Measurements from ENCODE around the gene ATP10D.
"Not testable (repeated sequence)": the region's sequence is repeated elsewhere in the genome, so short reads cannot be mapped to it uniquely, and the experiment has no call there.

ATP10D gene

GRCh38 chr4:47471591-47471990 lies 13.5 kb upstream of the ATP10D start:
- Histone ChIP-seq H3K27me3 (ENCODE audit: control insufficient read depth in 1 of 2, insufficient read depth in 2 of 2, low read length in 2 of 2) (no peaks in the 10 kb centered on the region), H3K9ac (ENCODE audit: low read length) (no peak overlapping the region), H3K27ac (ENCODE audit: low read depth, low read length) (no peak overlapping the region), H3K4me3 (ENCODE audit: low read depth in 1 of 2, low read length in 2 of 2) (no peak overlapping the region), H3K9me3 (ENCODE audit: low read length) (no peaks in the 10 kb centered on the region), H3K36me3 (ENCODE audit: insufficient read depth, low read length) (no peaks in the 10 kb centered on the region), H3K4me1 (ENCODE audit: insufficient read depth, low read length) (no peaks in the 10 kb centered on the region)

- Histone ChIP-seq H3K4me3 (ENCODE audit: low read depth in 1 of 2, low read length in 2 of 2) (no peak overlapping the region), H3K27ac (ENCODE audit: low read depth, low read length) (no peak overlapping the region), H3K4me1 (ENCODE audit: insufficient read depth, low read length) (peaks cover 3% of the 10 kb centered on the region), H3K27me3 (ENCODE audit: control insufficient read depth in 1 of 2, insufficient read depth in 2 of 2, low read length in 2 of 2) (no peaks in the 10 kb centered on the region), H3K9me3 (ENCODE audit: low read length) (no peaks in the 10 kb centered on the region), H3K36me3 (ENCODE audit: insufficient read depth, low read length) (no peaks in the 10 kb centered on the region), H3K9ac (ENCODE audit: low read length) (no peak overlapping the region)
Measured at GRCh38 chr4:47473141-47473750, 11.8 kb upstream of the ATP10D start.

GRCh38 chr4:47474799-47475198 lies 10.3 kb upstream of the ATP10D start:
- no peak overlapping the region for H3K9ac ChIP-seq (ENCODE audit: low read length)
- H3K27ac ChIP-seq (ENCODE audit: low read depth, low read length) = no peak overlapping the region
- no peaks in the 10 kb centered on the region for H3K9me3 ChIP-seq (ENCODE audit: low read length)

GRCh38 chr4:47475411-47475810 lies 9.7 kb upstream of the ATP10D start:
- Histone ChIP-seq H3K27ac (ENCODE audit: low read depth, low read length) (no peak overlapping the region), H3K9ac (ENCODE audit: low read length) (no peak overlapping the region), H3K27me3 (ENCODE audit: control insufficient read depth in 1 of 2, insufficient read depth in 2 of 2, low read length in 2 of 2) (no peaks in the 10 kb centered on the region), H3K4me3 (ENCODE audit: low read depth in 1 of 2, low read length in 2 of 2) (no peak overlapping the region), H3K4me1 (ENCODE audit: insufficient read depth, low read length) (peaks cover 3% of the 10 kb centered on the region), H3K9me3 (ENCODE audit: low read length) (no peaks in the 10 kb centered on the region), H3K36me3 (ENCODE audit: insufficient read depth, low read length) (no peaks in the 10 kb centered on the region)

More at GRCh38 chr4:47474799-47475198, 10.3 kb upstream of the ATP10D start:
- H3K4me1 ChIP-seq (ENCODE audit: insufficient read depth, low read length) = peaks cover 3% of the 10 kb centered on the region
- no peaks in the 10 kb centered on the region for H3K27me3 ChIP-seq (ENCODE audit: control insufficient read depth in 1 of 2, insufficient read depth in 2 of 2, low read length in 2 of 2)
- H3K4me3 ChIP-seq (ENCODE audit: low read depth in 1 of 2, low read length in 2 of 2) = no peak overlapping the region
- no peaks in the 10 kb centered on the region for H3K36me3 ChIP-seq (ENCODE audit: insufficient read depth, low read length)

GRCh38 chr4:47478804-47479203 lies 6.3 kb upstream of the ATP10D start:
- no peak overlapping the region for H3K4me3 ChIP-seq (ENCODE audit: low read depth in 1 of 2, low read length in 2 of 2)
- H3K9ac ChIP-seq (ENCODE audit: low read length) = no peak overlapping the region
- no peaks in the 10 kb centered on the region for H3K27me3 ChIP-seq (ENCODE audit: control insufficient read depth in 1 of 2, insufficient read depth in 2 of 2, low read length in 2 of 2)
- no peak overlapping the region for H3K27ac ChIP-seq (ENCODE audit: low read depth, low read length)
- peaks cover 5% of the 10 kb centered on the region for H3K4me1 ChIP-seq (ENCODE audit: insufficient read depth, low read length)
- H3K36me3 ChIP-seq (ENCODE audit: insufficient read depth, low read length) = no peaks in the 10 kb centered on the region
- no peaks in the 10 kb centered on the region for H3K9me3 ChIP-seq (ENCODE audit: low read length)

- no peak overlapping the region for H3K4me3 ChIP-seq (ENCODE audit: low read depth in 1 of 2, low read length in 2 of 2)
- H3K36me3 ChIP-seq (ENCODE audit: insufficient read depth, low read length) = no peaks in the 10 kb centered on the region
- peaks cover 15% of the 10 kb centered on the region for H3K4me1 ChIP-seq (ENCODE audit: insufficient read depth, low read length)
- H3K27me3 ChIP-seq (ENCODE audit: control insufficient read depth in 1 of 2, insufficient read depth in 2 of 2, low read length in 2 of 2) = no peaks in the 10 kb centered on the region
- H3K9me3 ChIP-seq (ENCODE audit: low read length) = no peaks in the 10 kb centered on the region
- no peak overlapping the region for H3K27ac ChIP-seq (ENCODE audit: low read depth, low read length)
- H3K9ac ChIP-seq (ENCODE audit: low read length) = no peak overlapping the region
Measured at GRCh38 chr4:47482326-47482725, 2.7 kb upstream of the ATP10D start.

- Histone ChIP-seq H3K9me3 (ENCODE audit: low read length) (no peaks in the 10 kb centered on the region), H3K4me1 (ENCODE audit: insufficient read depth, low read length) (peaks cover 16% of the 10 kb centered on the region), H3K9ac (ENCODE audit: low read length) (no peak overlapping the region), H3K27me3 (ENCODE audit: control insufficient read depth in 1 of 2, insufficient read depth in 2 of 2, low read length in 2 of 2) (no peaks in the 10 kb centered on the region), H3K36me3 (ENCODE audit: insufficient read depth, low read length) (no peaks in the 10 kb centered on the region), H3K4me3 (ENCODE audit: low read depth in 1 of 2, low read length in 2 of 2) (no peak overlapping the region), H3K27ac (ENCODE audit: low read depth, low read length) (no peak overlapping the region)
Measured at GRCh38 chr4:47483745-47484144, 1.3 kb upstream of the ATP10D start.

GRCh38 chr4:47484168-47484567 lies 907 bp upstream of the ATP10D start:
- Histone ChIP-seq H3K4me3 (ENCODE audit: low read depth in 1 of 2, low read length in 2 of 2) (no peak overlapping the region), H3K27me3 (ENCODE audit: control insufficient read depth in 1 of 2, insufficient read depth in 2 of 2, low read length in 2 of 2) (no peaks in the 10 kb centered on the region), H3K27ac (ENCODE audit: low read depth, low read length) (peak overlapping the region; percentile 83), H3K4me1 (ENCODE audit: insufficient read depth, low read length) (peaks cover 16% of the 10 kb centered on the region), H3K9me3 (ENCODE audit: low read length) (no peaks in the 10 kb centered on the region), H3K9ac (ENCODE audit: low read length) (no peak overlapping the region), H3K36me3 (ENCODE audit: insufficient read depth, low read length) (no peaks in the 10 kb centered on the region)

GRCh38 chr4:47485768-47486167 lies 693 bp downstream of the ATP10D start:
- peak overlapping the region; percentile 55 to 82 for H3K4me3 ChIP-seq (ENCODE audit: low read depth in 1 of 2, low read length in 2 of 2)
- H3K4me1 ChIP-seq (ENCODE audit: insufficient read depth, low read length) = peaks cover 22% of the 10 kb centered on the region

GRCh38 chr4:47486231-47486673 lies 1.2 kb downstream of the ATP10D start:
- H3K4me1 ChIP-seq (ENCODE audit: insufficient read depth, low read length) = peaks cover 22% of the 10 kb centered on the region
- no peaks in the 10 kb centered on the region for H3K36me3 ChIP-seq (ENCODE audit: insufficient read depth, low read length)
- H3K27me3 ChIP-seq (ENCODE audit: control insufficient read depth in 1 of 2, insufficient read depth in 2 of 2, low read length in 2 of 2) = no peaks in the 10 kb centered on the region
- H3K4me3 ChIP-seq (ENCODE audit: low read depth in 1 of 2, low read length in 2 of 2) = peak overlapping the region; percentile 55 to 82
- no peaks in the 10 kb centered on the region for H3K9me3 ChIP-seq (ENCODE audit: low read length)
- peak overlapping the region; percentile 83 for H3K27ac ChIP-seq (ENCODE audit: low read depth, low read length)
- H3K9ac ChIP-seq (ENCODE audit: low read length) = peak overlapping the region; percentile 86

More at GRCh38 chr4:47485768-47486167, 693 bp downstream of the ATP10D start:
- H3K27ac ChIP-seq (ENCODE audit: low read depth, low read length) = peak overlapping the region; percentile 83
- H3K36me3 ChIP-seq (ENCODE audit: insufficient read depth, low read length) = no peaks in the 10 kb centered on the region
- no peaks in the 10 kb centered on the region for H3K9me3 ChIP-seq (ENCODE audit: low read length)
- peak overlapping the region; percentile 86 for H3K9ac ChIP-seq (ENCODE audit: low read length)
- H3K27me3 ChIP-seq (ENCODE audit: control insufficient read depth in 1 of 2, insufficient read depth in 2 of 2, low read length in 2 of 2) = no peaks in the 10 kb centered on the region

GRCh38 chr4:47486727-47487126 lies 1.7 kb downstream of the ATP10D start:
- peak overlapping the region; percentile 86 for H3K9ac ChIP-seq (ENCODE audit: low read length)
- H3K27me3 ChIP-seq (ENCODE audit: control insufficient read depth in 1 of 2, insufficient read depth in 2 of 2, low read length in 2 of 2); H3K27ac ChIP-seq (ENCODE audit: low read depth, low read length); H3K9me3 ChIP-seq (ENCODE audit: low read length); H3K36me3 ChIP-seq (ENCODE audit: insufficient read depth, low read length): not testable (repeated sequence)
- H3K4me1 ChIP-seq (ENCODE audit: insufficient read depth, low read length) = peaks cover 22% of the 10 kb centered on the region
- peak overlapping the region in 1 of 2 donors; percentile 82 for H3K4me3 ChIP-seq (ENCODE audit: low read depth in 1 of 2, low read length in 2 of 2)

GRCh38 chr4:47488706-47489105 lies 3.6 kb downstream of the ATP10D start:
- H3K27ac ChIP-seq (ENCODE audit: low read depth, low read length) = no peak overlapping the region
- no peaks in the 10 kb centered on the region for H3K27me3 ChIP-seq (ENCODE audit: control insufficient read depth in 1 of 2, insufficient read depth in 2 of 2, low read length in 2 of 2)
- H3K9ac ChIP-seq (ENCODE audit: low read length) = no peak overlapping the region
- peaks cover 28% of the 10 kb centered on the region for H3K4me1 ChIP-seq (ENCODE audit: insufficient read depth, low read length)
- no peaks in the 10 kb centered on the region for H3K9me3 ChIP-seq (ENCODE audit: low read length)
- no peak overlapping the region for H3K4me3 ChIP-seq (ENCODE audit: low read depth in 1 of 2, low read length in 2 of 2)
- H3K36me3 ChIP-seq (ENCODE audit: insufficient read depth, low read length) = no peaks in the 10 kb centered on the region

All from muscle layer of colon (tissue), 2 donors.